Neural cell (in vitro differentiated cells): ENCODE measurements around the gene TMEM205. TPM values are rescaled to one million over a fixed set of nuclear protein-coding genes. Genes with fewer than 3 reads are reported as not detected.

ENCODE experiments used
- H2AFZ ChIP-seq: fragments of 200-600, 300-800 bp; sonication (generic), shearing (Covaris generic); 2 replicates; pipeline ENCODE4 v1.6.0; 2014; ENCODE audit warnings: low read depth, mild to moderate bottlenecking, antibody characterized with exemption, low read length, moderate library complexity
- H3F3A ChIP-seq: fragments of 200-600 bp; shearing (Covaris generic); 2 replicates; pipeline ENCODE4 v1.6.1; 2016; ENCODE audit warnings: mild to moderate bottlenecking, moderate library complexity, mixed read lengths, antibody characterized with exemption, low read length; ENCODE audit not compliant: insufficient read depth, poor library complexity, severe bottlenecking
- H3K27ac ChIP-seq: fragments of 200-600, 300-800 bp; sonication (generic), shearing (Covaris generic); 2 replicates; pipeline ENCODE4 v1.5.1; 2014; ENCODE audit warnings: mild to moderate bottlenecking, low read length, moderate library complexity
- H3K27me3 ChIP-seq: fragments of 300-800, 200-600 bp; sonication (generic), shearing (Covaris generic); 2 replicates; pipeline ENCODE4 v1.6.0; 2014; ENCODE audit warnings: mild to moderate bottlenecking, low read depth, low read length, moderate library complexity; ENCODE audit not compliant: insufficient read depth
- H3K36me3 ChIP-seq: fragments of 300-800, 200-600 bp; sonication (generic), shearing (Covaris generic); 2 replicates; pipeline ENCODE4 v1.5.1; 2014; ENCODE audit warnings: mild to moderate bottlenecking, antibody characterized with exemption, low read length, moderate library complexity; ENCODE audit not compliant: insufficient read depth
- H3K4me2 ChIP-seq: fragments of 300-800, 200-600 bp; sonication (generic), shearing (Covaris generic); 2 replicates; pipeline ENCODE4 v1.6.0; 2014; ENCODE audit warnings: mild to moderate bottlenecking, low read length
- H3K4me3 ChIP-seq: fragments of 300-800, 200-600 bp; sonication (generic), shearing (Covaris generic); 2 replicates; pipeline ENCODE4 v1.5.1; 2014; ENCODE audit warnings: mild to moderate bottlenecking, low read length, moderate library complexity
- H3K79me2 ChIP-seq: fragments of 200-600 bp; shearing (Covaris generic); replicated peaks from 2 replicates; pipeline ENCODE4 v1.6.0; 2014; ENCODE audit warnings: mild to moderate bottlenecking, low read length, moderate library complexity; ENCODE audit not compliant: insufficient read depth
- H3K9ac ChIP-seq: fragments of 300-800, 200-600 bp; sonication (generic), shearing (Covaris generic); 2 replicates; pipeline ENCODE4 v1.6.1; 2016; ENCODE audit warnings: mild to moderate bottlenecking, low read length, mixed read lengths
- H3K9me2 ChIP-seq: fragments of 200-600 bp; shearing (Covaris generic); 2 replicates; pipeline ENCODE4 v1.6.1; 2016; ENCODE audit warnings: mild to moderate bottlenecking, low read length, mixed read lengths; ENCODE audit not compliant: insufficient read depth
- H3K9me3 ChIP-seq: fragments of 200-600, 300-800 bp; sonication (generic), shearing (Covaris generic); 2 replicates; pipeline ENCODE4 v1.6.1; 2016; ENCODE audit warnings: mild to moderate bottlenecking, mixed run types, low read length, moderate library complexity, mixed read lengths
- H4K20me1 ChIP-seq: fragments of 200-600 bp; shearing (Covaris generic); 2 replicates; pipeline ENCODE4 v1.6.1; 2016; ENCODE audit warnings: mild to moderate bottlenecking, mixed run types; ENCODE audit not compliant: insufficient read depth
- EP300 ChIP-seq: fragments of 450-650 bp; conservative IDR thresholded peaks from 2 replicates; pipeline ENCODE4 v1.6.1; 2014; ENCODE audit warnings: antibody characterized with exemption, mild to moderate bottlenecking, moderate library complexity; ENCODE audit not compliant: poor library complexity, severe bottlenecking
- EZH2 ChIP-seq: fragments of 200-600, 300-800 bp; shearing (Covaris generic), sonication (generic); IDR thresholded peaks from 2 replicates; pipeline ENCODE4 v1.6.1; 2014; ENCODE audit warnings: antibody characterized with exemption, low read length, borderline replicate concordance, mild to moderate bottlenecking; ENCODE audit not compliant: insufficient read depth, poor library complexity, severe bottlenecking
- MXI1 ChIP-seq: fragments of 450-650 bp; conservative IDR thresholded peaks from 2 replicates; pipeline ENCODE4 v1.6.1; 2014; ENCODE audit warnings: antibody characterized with exemption, mild to moderate bottlenecking; ENCODE audit not compliant: poor library complexity, severe bottlenecking
- POLR2AphosphoS5 ChIP-seq: IDR thresholded peaks from 2 replicates; pipeline ENCODE4 v1.6.1; 2012
- RAD21 ChIP-seq: fragments of 450-650 bp; conservative IDR thresholded peaks from 2 replicates; pipeline ENCODE4 v1.6.1; 2014; ENCODE audit warnings: antibody characterized with exemption, mild to moderate bottlenecking, moderate library complexity
- SMC3 ChIP-seq: fragments of 450-650 bp; conservative IDR thresholded peaks from 2 replicates; pipeline ENCODE4 v1.6.1; 2014; ENCODE audit warnings: antibody characterized with exemption, mild to moderate bottlenecking, moderate library complexity; ENCODE audit not compliant: poor library complexity
- TAF1 ChIP-seq: IDR thresholded peaks from 2 replicates; pipeline ENCODE4 v1.6.1; 2012; ENCODE audit warnings: low read depth
- polyA plus RNA-seq: library from polyadenylated mRNA; depleted of rRNA; stranded (reverse); fragments of >200 nt; gene quantifications from 2 replicates; pipeline ENCODE4 v1.2.3, GENCODE V29; 2014
- TF ChIP-seq, protein P1 (sequence below): fragments of 450-650 bp; IDR thresholded peaks from 2 replicates; pipeline ENCODE4 v1.5.1; 2014; ENCODE audit warnings: antibody characterized with exemption, mild to moderate bottlenecking, moderate library complexity; ENCODE audit not compliant: poor library complexity, severe bottlenecking
- TF ChIP-seq, protein P2 (sequence below): IDR thresholded peaks from 2 replicates; pipeline ENCODE4 v1.6.1; 2012; ENCODE audit warnings: borderline replicate concordance

Gene TMEM205
- polyA plus RNA-seq, 1 donor from 2014 or later: 136 TPM

DNA sequence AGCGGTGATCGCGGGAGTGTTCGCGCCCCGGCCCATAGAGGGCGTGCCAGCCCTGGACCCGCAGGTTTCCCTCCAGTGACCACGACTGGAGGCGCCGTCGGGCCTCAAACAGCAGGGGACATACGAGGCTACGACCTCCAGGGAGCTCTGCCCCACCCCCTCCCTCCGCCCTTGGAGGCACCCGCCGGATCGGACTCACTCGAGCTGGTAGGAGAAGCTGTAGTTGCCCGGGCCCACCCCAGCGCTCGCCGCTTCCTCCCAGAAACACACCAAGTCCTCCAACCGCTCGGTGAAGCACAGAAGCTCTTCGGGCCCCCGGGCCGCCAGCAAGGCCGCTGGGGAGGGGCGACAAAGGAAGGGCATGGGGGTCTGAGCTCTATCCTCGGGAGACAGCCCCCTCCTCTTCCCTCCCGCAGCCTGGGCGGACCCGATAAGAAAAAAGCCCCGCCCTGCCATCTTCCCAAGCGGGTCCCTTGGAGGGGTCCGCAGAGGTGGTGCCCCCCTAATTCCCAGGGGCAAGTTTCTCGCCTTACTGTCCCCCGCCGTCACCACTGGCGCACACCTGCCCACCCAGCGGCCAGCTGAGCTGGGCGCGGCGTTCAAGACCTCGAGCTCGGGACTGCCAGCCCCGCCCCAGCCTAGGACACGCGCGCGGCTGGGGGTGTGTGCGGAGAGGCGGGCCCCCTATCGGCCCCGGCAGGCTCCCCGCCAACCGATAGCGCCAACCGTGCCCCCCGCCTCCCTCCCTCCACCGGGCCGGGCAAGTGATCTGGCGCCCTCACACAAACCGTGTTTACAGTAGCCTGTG is 37.0 kb upstream of the TMEM205 start:
- Histone ChIP-seq H3K27me3 (peaks cover 24% of the 10 kb centered on the region), H3K79me2 (no peaks in the 10 kb centered on the region), H3K36me3 (no peaks in the 10 kb centered on the region), H3K9me2 (no peaks in the 10 kb centered on the region), H4K20me1 (no peaks in the 10 kb centered on the region), H3F3A (no peaks in the 10 kb centered on the region), H3K9ac (no peak overlapping the region), H3K4me2 (no peak overlapping the region), H3K4me3 (peak overlapping the region; percentile 55), H3K9me3 (no peaks in the 10 kb centered on the region), H3K27ac (no peak overlapping the region), H2AFZ (no peak overlapping the region)
- TF ChIP-seq, protein P1, sequence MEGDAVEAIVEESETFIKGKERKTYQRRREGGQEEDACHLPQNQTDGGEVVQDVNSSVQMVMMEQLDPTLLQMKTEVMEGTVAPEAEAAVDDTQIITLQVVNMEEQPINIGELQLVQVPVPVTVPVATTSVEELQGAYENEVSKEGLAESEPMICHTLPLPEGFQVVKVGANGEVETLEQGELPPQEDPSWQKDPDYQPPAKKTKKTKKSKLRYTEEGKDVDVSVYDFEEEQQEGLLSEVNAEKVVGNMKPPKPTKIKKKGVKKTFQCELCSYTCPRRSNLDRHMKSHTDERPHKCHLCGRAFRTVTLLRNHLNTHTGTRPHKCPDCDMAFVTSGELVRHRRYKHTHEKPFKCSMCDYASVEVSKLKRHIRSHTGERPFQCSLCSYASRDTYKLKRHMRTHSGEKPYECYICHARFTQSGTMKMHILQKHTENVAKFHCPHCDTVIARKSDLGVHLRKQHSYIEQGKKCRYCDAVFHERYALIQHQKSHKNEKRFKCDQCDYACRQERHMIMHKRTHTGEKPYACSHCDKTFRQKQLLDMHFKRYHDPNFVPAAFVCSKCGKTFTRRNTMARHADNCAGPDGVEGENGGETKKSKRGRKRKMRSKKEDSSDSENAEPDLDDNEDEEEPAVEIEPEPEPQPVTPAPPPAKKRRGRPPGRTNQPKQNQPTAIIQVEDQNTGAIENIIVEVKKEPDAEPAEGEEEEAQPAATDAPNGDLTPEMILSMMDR: peak; percentile 45
- no peak for TF ChIP-seq TAF1

DNA sequence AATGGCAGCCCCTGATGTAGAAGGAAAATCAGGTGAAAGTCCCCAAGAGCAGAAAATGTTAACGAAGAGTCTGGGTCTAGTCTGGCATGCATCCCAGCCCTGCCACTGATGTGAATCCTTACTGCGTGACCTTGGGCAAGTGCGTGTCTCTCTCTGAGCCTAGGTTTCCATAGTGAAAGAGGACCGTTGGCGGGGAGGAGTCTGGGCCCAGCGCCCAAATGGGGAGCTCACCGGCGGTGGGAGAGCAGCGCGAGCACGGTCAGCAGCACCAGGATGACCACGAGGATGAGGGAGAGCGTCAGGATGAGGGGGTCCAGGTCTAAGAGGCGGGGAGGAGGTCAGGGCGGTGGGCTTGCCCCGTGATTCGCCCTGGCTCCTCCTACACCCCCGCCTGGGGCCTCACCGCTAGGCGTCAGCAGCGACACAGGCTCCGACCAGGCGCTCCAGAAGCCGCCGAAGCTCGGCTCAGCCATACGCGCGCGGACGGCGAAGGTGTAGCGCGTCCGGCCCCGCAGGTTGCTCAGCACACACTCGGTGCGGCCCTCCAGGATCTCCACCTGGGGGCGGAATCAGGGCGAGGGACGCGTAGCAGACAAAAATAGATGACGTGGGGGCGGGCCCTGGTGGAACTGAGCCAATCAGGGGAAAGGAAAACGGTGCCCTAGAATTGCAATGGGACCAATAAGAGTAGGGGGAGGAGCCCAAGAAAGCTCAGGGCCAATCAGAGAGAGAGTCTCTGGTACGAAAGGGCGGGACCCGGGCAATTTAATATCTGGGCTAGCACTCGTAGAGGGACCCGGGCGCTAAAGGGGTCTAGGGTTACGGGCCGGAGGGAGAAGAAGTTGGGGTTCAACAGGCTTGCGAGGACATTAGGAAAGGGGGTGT is 34.8 kb upstream of the TMEM205 start:
- H3K4me3 ChIP-seq: peak overlapping the region; percentile 78
- peak overlapping the region; percentile 87 for H3K27ac ChIP-seq
- no peaks in the 10 kb centered on the region for H3K36me3 ChIP-seq
- H3K4me2 ChIP-seq: peak overlapping the region; percentile 70
- TF ChIP-seq RAD21 (peak; percentile 86), POLR2AphosphoS5 (peak; percentile 85), SMC3 (peak; percentile 92), MXI1 (peak; percentile 74), TAF1 (peak; percentile 88), EZH2 (no peak), EP300 (no peak)
- TF ChIP-seq, protein P2, sequence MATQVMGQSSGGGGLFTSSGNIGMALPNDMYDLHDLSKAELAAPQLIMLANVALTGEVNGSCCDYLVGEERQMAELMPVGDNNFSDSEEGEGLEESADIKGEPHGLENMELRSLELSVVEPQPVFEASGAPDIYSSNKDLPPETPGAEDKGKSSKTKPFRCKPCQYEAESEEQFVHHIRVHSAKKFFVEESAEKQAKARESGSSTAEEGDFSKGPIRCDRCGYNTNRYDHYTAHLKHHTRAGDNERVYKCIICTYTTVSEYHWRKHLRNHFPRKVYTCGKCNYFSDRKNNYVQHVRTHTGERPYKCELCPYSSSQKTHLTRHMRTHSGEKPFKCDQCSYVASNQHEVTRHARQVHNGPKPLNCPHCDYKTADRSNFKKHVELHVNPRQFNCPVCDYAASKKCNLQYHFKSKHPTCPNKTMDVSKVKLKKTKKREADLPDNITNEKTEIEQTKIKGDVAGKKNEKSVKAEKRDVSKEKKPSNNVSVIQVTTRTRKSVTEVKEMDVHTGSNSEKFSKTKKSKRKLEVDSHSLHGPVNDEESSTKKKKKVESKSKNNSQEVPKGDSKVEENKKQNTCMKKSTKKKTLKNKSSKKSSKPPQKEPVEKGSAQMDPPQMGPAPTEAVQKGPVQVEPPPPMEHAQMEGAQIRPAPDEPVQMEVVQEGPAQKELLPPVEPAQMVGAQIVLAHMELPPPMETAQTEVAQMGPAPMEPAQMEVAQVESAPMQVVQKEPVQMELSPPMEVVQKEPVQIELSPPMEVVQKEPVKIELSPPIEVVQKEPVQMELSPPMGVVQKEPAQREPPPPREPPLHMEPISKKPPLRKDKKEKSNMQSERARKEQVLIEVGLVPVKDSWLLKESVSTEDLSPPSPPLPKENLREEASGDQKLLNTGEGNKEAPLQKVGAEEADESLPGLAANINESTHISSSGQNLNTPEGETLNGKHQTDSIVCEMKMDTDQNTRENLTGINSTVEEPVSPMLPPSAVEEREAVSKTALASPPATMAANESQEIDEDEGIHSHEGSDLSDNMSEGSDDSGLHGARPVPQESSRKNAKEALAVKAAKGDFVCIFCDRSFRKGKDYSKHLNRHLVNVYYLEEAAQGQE: peak; percentile 89
- TF ChIP-seq, protein P1: peak; percentile 98
- peaks cover 24% of the 10 kb centered on the region for H3K27me3 ChIP-seq
- no peaks in the 10 kb centered on the region for H3K9me2 ChIP-seq
- H3K79me2 ChIP-seq: no peaks in the 10 kb centered on the region
- H3F3A ChIP-seq: no peaks in the 10 kb centered on the region
- H3K9ac ChIP-seq: peak overlapping the region; percentile 78
- peak overlapping the region; percentile 82 for H2AFZ ChIP-seq
- H4K20me1 ChIP-seq: no peaks in the 10 kb centered on the region
- no peaks in the 10 kb centered on the region for H3K9me3 ChIP-seq
